Stimulated activated CD4-positive, alpha-beta T cell treated with anti-CD3 and anti-CD28 coated beads, Interleukin-2, amount 100 ng/mL, for 4 hours (primary cell): Measurements from ENCODE around the gene CNOT8.

Experiments
- DNase-seq: peaks from one replicate; pipeline ENCODE4 v3.0.0-alpha.2; 2020; ENCODE audit warnings: low read depth

Gene CNOT8

DNA sequence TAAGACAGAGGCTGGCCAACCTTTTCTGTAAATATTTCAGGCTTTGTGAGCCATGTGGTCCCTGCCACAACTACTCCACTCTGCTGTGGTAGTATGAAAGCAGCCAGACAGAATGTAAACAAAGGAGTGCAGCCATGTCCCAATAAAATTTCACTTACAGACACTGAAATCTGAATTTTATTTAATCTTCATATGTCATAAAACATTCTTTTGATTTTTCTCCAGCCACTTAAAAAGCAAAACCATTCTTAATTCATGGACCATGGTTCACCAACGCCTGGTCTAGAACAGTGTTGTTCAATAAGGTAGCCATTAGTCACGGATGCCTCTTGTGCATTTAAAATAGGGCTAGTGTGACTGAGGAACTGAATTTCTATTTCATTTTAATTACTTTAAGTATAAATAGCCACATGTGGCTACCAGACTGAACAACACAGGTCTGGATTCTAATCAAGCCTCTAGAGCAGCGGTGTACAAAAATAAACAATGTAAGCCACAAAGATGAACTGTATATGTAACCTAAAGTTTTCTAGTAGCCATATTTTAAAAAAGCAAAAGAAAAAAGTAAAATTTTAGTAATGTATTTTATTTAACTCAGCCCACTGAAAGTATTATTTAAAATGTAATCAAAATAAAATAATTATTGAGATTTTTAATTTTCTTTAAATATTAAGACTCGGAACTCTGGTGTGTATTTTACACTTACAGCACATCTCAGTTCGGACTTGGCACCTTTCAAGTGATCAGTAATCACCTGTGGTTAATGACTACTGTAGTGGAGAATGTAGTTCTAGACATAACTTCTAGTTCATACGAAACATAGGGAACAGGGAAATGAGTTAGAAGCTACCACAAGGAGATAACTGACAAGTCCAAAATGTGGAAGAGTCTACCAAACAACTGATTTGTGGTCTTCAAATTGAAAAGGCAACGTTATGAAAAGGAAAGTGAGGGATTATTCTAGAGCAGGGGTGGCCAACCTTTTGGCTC lies 65.3 kb downstream of the CNOT8 start:
- DNase-seq = no peak
